DMS79 treated with DMSO at 0.1 percent for 48 hours (cell line): Measurements from ENCODE around the gene NCF2.

Source experiments
- DNase-seq: peaks from one replicate; lab custom pipeline; 2025; lab: John Stamatoyannopoulos, UW

The NCF2 gene

GRCh38 chr1:183552441-183552840 lies 37.8 kb downstream of the NCF2 start:
- no peak for DNase-seq

- no peak for DNase-seq
These were observed 38.3 kb downstream of the NCF2 start for GRCh38 chr1:183551924-183552323.

GRCh38 chr1:183550915-183551314 lies 39.3 kb downstream of the NCF2 start:
- no peak for DNase-seq

- DNase-seq, result peak; percentile 95
These were observed 42.1 kb downstream of the NCF2 start for GRCh38 chr1:183548116-183548515.

- no peak for DNase-seq
These were observed 43.8 kb downstream of the NCF2 start for GRCh38 chr1:183546427-183546826.

GRCh38 chr1:183544598-183545297 lies 45.5 kb downstream of the NCF2 start:
- DNase-seq, result no peak

- DNase-seq, result peak; percentile 31
These were observed 46.5 kb downstream of the NCF2 start for GRCh38 chr1:183543619-183544204.

- no peak for DNase-seq
These were observed 52.9 kb downstream of the NCF2 start for GRCh38 chr1:183537405-183537804.

- DNase-seq, result no peak
These were observed 56.6 kb downstream of the NCF2 start for GRCh38 chr1:183533617-183534174.

- no peak for DNase-seq
These were observed 61.7 kb downstream of the NCF2 start for GRCh38 chr1:183528577-183528976.

GRCh38 chr1:183522104-183522503 lies 68.2 kb downstream of the NCF2 start:
- no peak for DNase-seq

- DNase-seq, result no peak
These were observed 69.9 kb downstream of the NCF2 start for GRCh38 chr1:183520379-183520778.

GRCh38 chr1:183517401-183517800 lies 72.9 kb downstream of the NCF2 start:
- DNase-seq, result no peak

GRCh38 chr1:183516725-183517124 lies 73.5 kb downstream of the NCF2 start:
- DNase-seq, result no peak

GRCh38 chr1:183515002-183515689 lies 75.1 kb downstream of the NCF2 start:
- no peak for DNase-seq

GRCh38 chr1:183514235-183514634 lies 76.0 kb downstream of the NCF2 start:
- no peak for DNase-seq

- DNase-seq, result peak; percentile 9
These were observed 77.8 kb downstream of the NCF2 start for GRCh38 chr1:183512450-183512849.

- no peak for DNase-seq
These were observed 81.6 kb downstream of the NCF2 start for GRCh38 chr1:183508694-183509093.

- DNase-seq, result no peak
These were observed 83.7 kb downstream of the NCF2 start for GRCh38 chr1:183506561-183506960.
